HepG2 (cell line): ENCODE data around the gene TDG. TPM values are rescaled to one million over a fixed set of nuclear protein-coding genes. Genes with fewer than 3 reads are reported as not detected.

Experiments
- ATAC-seq: fragments of 200-7000 bp; cut with Tn5 transposase; 3 replicates; pipeline ENCODE4 v1.9.1; 2020; ENCODE audit warnings: mild to moderate bottlenecking, moderate library complexity
- BruUV-seq: library from RNA; stranded (reverse); fragments of 400-500 nt; replicated peaks from 2 replicates; lab custom pipeline; 2021; lab: Mats Ljungman, UMichigan
- CTCF ChIA-PET: fragments of 300-600 bp; formaldehyde crosslinking; extraction: SDS; loops from one replicate; lab custom pipeline; 2021; ENCODE audit warnings: low total read pairs, inconsistent platforms, low intra/inter-chr PET ratio; lab: Yijun Ruan, JAX
- POLR2A ChIA-PET: fragments of 350-600 bp; sonication (Branson Sonifier 250); formaldehyde crosslinking; loops from one replicate; lab custom pipeline; 2020; ENCODE audit warnings: antibody characterized with exemption, inconsistent platforms; lab: Yijun Ruan, JAX
- DNase-seq: peaks from one replicate; pipeline ENCODE4 v3.0.0-alpha.2; 2015; ENCODE audit warnings: low spot score
- FAIRE-seq: peaks from 3 replicates; lab custom pipeline; 2011; peaks lifted over from hg19 to GRCh38; lab: Jason Lieb, UNC
- H2AFZ ChIP-seq: one replicate; pipeline ENCODE4 v1.6.1; 2011; ENCODE audit warnings: low read length, inconsistent platforms
- H3K27ac ChIP-seq: fragments of 300-600 bp; 3 replicates; pipeline ENCODE4 v1.8.0; 2011; ENCODE audit warnings: mixed run types, mild to moderate bottlenecking, mixed read lengths, low read length, inconsistent platforms; ENCODE audit not compliant: insufficient read depth; ENCODE audit errors: extremely low read length
- H3K27me3 ChIP-seq, 2 experiments: fragments of 200-600 bp in 1 of 2; 2 replicates in 1 of 2; 3 replicates in 1 of 2; pipeline versions ENCODE4 v1.6.0 to v1.8.0; 2011; ENCODE audit warnings: low read length in 2 of 2, mild to moderate bottlenecking in 2 of 2, moderate library complexity in 2 of 2, inconsistent platforms in 1 of 2; ENCODE audit not compliant: insufficient read depth in 2 of 2, control insufficient read depth in 1 of 2
- H3K36me3 ChIP-seq, 2 experiments: fragments of 200-600 bp in 1 of 2; replicated peaks in 1 of 2; 2 replicates in 1 of 2; 3 replicates in 1 of 2; pipeline versions ENCODE4 v1.5.1 to v1.8.0; 2011; ENCODE audit warnings: low read length in 2 of 2, inconsistent platforms in 1 of 2; ENCODE audit not compliant: insufficient read depth in 2 of 2, control insufficient read depth in 1 of 2
- H3K4me1 ChIP-seq: 2 replicates; pipeline ENCODE4 v1.5.1; 2012; ENCODE audit warnings: low read length, inconsistent platforms; ENCODE audit not compliant: insufficient read depth
- H3K4me2 ChIP-seq: 2 replicates; pipeline ENCODE4 v1.6.0; 2011; ENCODE audit warnings: low read depth, low read length, inconsistent platforms
- H3K4me3 ChIP-seq, 3 experiments: fragments of 200-600 bp in 1 of 3; sonication (generic), shearing (Covaris generic) in 1 of 3; replicated peaks in 1 of 3; 2 replicates each; pipeline ENCODE4 v1.5.1; 2011 to 2016; ENCODE audit warnings: low read length in 3 of 3, inconsistent platforms in 2 of 3, low read depth in 2 of 3, mild to moderate bottlenecking in 2 of 3, control low read depth in 1 of 3, mixed read lengths in 1 of 3; ENCODE audit not compliant: insufficient read depth in 1 of 3
- H3K79me2 ChIP-seq: one replicate; pipeline ENCODE4 v1.6.1; 2011; ENCODE audit warnings: low read length, inconsistent platforms; ENCODE audit not compliant: insufficient read depth
- H3K9ac ChIP-seq: 2 replicates; pipeline ENCODE4 v1.6.0; 2011; ENCODE audit warnings: mild to moderate bottlenecking, low read depth, low read length, inconsistent platforms; ENCODE audit not compliant: insufficient read depth
- H3K9me3 ChIP-seq: 2 replicates; pipeline ENCODE4 v1.5.1; 2012; ENCODE audit warnings: mild to moderate bottlenecking, low read length
- H4K20me1 ChIP-seq: 2 replicates; pipeline ENCODE4 v1.6.0; 2011; ENCODE audit warnings: inconsistent platforms, mild to moderate bottlenecking, low read length, moderate library complexity; ENCODE audit not compliant: insufficient read depth
- CTCF ChIP-seq: sonication (generic); formaldehyde crosslinking; IDR thresholded peaks from 2 replicates; pipeline ENCODE4 v1.5.0; 2020; ENCODE audit warnings: mild to moderate bottlenecking, missing genetic modification reagents, moderate library complexity
- DNMT1 ChIP-seq: sonication (generic); formaldehyde crosslinking; IDR thresholded peaks from 2 replicates; pipeline ENCODE4 v1.5.1; 2020; ENCODE audit warnings: mild to moderate bottlenecking, missing genetic modification reagents
- GPBP1L1 ChIP-seq: sonication (generic); formaldehyde crosslinking; IDR thresholded peaks from 2 replicates; pipeline ENCODE4 v1.5.0; 2020; ENCODE audit warnings: mild to moderate bottlenecking, missing genetic modification reagents
- HOXA9 ChIP-seq: sonication (generic); formaldehyde crosslinking; IDR thresholded peaks from 2 replicates; pipeline ENCODE4 v1.8.1; 2022; ENCODE audit warnings: missing genetic modification reagents, mild to moderate bottlenecking, moderate library complexity, borderline replicate concordance
- IRF1 ChIP-seq: sonication (generic); formaldehyde crosslinking; IDR thresholded peaks from 2 replicates; pipeline ENCODE4 v1.4.0; 2020; ENCODE audit warnings: low read depth, mild to moderate bottlenecking, missing genetic modification reagents
- JDP2 ChIP-seq: sonication (generic); formaldehyde crosslinking; IDR thresholded peaks from 2 replicates; pipeline ENCODE4 v1.8.1; 2022; ENCODE audit warnings: missing genetic modification reagents, borderline replicate concordance
- MXD4 ChIP-seq: IDR thresholded peaks from 2 replicates; pipeline ENCODE4 v1.6.1; 2016; ENCODE audit warnings: mild to moderate bottlenecking, missing biosample characterization, missing genetic modification reagents
- PBX2 ChIP-seq: IDR thresholded peaks from 2 replicates; pipeline ENCODE4 v1.6.1; 2016; ENCODE audit warnings: control low read depth
- POLR2A ChIP-seq, 2 experiments: IDR thresholded peaks; 2 replicates each; pipeline ENCODE4 v1.6.1; 2011; ENCODE audit warnings: low read depth in 2 of 2, low read length in 2 of 2, mild to moderate bottlenecking in 1 of 2, moderate library complexity in 1 of 2; ENCODE audit not compliant: insufficient read depth in 1 of 2
- ZNF501 ChIP-seq: sonication (generic); formaldehyde crosslinking; IDR thresholded peaks from 2 replicates; pipeline ENCODE4 v1.5.1; 2020; ENCODE audit warnings: mild to moderate bottlenecking, moderate library complexity, missing genetic modification reagents
- ZNF781 ChIP-seq: sonication (generic); formaldehyde crosslinking; IDR thresholded peaks from 2 replicates; pipeline ENCODE4 v1.5.1; 2020; ENCODE audit warnings: borderline replicate concordance, mild to moderate bottlenecking, missing genetic modification reagents; ENCODE audit errors: not compliant biosample characterization
- ZNF790 ChIP-seq: sonication (generic); formaldehyde crosslinking; IDR thresholded peaks from 2 replicates; pipeline ENCODE4 v1.8.0; 2022; ENCODE audit warnings: missing genetic modification reagents, mild to moderate bottlenecking, borderline replicate concordance
- ZSCAN9 ChIP-seq: IDR thresholded peaks from 2 replicates; pipeline ENCODE4 v1.6.1; 2016; ENCODE audit warnings: borderline replicate concordance
- WGBS: methylation state at CpG from one replicate; pipeline ENCODE4 v1.1.6; 2017; ENCODE audit warnings: low lambda C conversion rate; 5-methylcytosine and 5-hydroxymethylcytosine counted together
- in situ Hi-C: cut with HindIII; loops from 2 replicates; pipeline ENCODE4 v1.10.0; 2017; ENCODE audit warnings: low pct_unique_long_range_greater_than_20kb; ENCODE audit not compliant: extremely low pct_ligation_motif_present
- intact Hi-C: fragments of 100-400 bp; cut with micrococcal nuclease; formaldehyde crosslinking; loops from one replicate; pipeline ENCODE4 v1.10.0; 2022; ENCODE audit not compliant: unreplicated experiment
- polyA plus RNA-seq, 8 experiments: library from polyadenylated mRNA; depleted of rRNA in 3 of 8; stranded (reverse) in 7 of 8; unstranded in 1 of 8; fragments of >200 nt; fragmentation: Illumina TruSeq in 4 of 8; extraction: Trizol in 4 of 8; gene quantifications; 2 replicates each; pipeline versions ENCODE4 v1.2.1 to v1.2.3, GENCODE V29; 2011 to 2016; ENCODE audit warnings: low read depth in 4 of 8, missing spikeins in 1 of 8, mixed read lengths in 1 of 8; ENCODE audit not compliant: insufficient read depth in 1 of 8
- total RNA-seq, 5 experiments: library from RNA; depleted of rRNA; stranded (reverse); fragments of >200 nt; fragmentation: Illumina TruSeq; extraction: Trizol; gene quantifications; 2 replicates each; pipeline ENCODE4 v1.2.3, GENCODE V29; 2016; ENCODE audit warnings: low read depth in 1 of 5

The TDG gene
- total and polyA plus RNA-seq, 2 of the 13 experiments (the other 11 are each of a cell fraction or from before 2014, with no cell fraction given): 14.2 to 19.5 TPM

GRCh38 chr12:104022786-104023185, 57.1 kb downstream of the TDG start:
- ChIA-PET CTCF (no interaction called here), POLR2A (no interaction called here)
- H3K36me3 ChIP-seq: no peaks in the 10 kb centered on the region
- WGBS: 3% methylated on average over 3 of the region's 3 CpGs
- ATAC-seq (no peak), FAIRE-seq (no peak), DNase-seq (no peak)
- in situ Hi-C loops: no loop called here
- H4K20me1 ChIP-seq: no peaks in the 10 kb centered on the region
- no TSS peak for BruUV-seq
- no peaks in the 10 kb centered on the region for H3K79me2 ChIP-seq
- H3K4me1 ChIP-seq: no peaks in the 10 kb centered on the region
- H3K9ac ChIP-seq: no peak overlapping the region
- TF ChIP-seq CTCF (no peak), JDP2 (CRISPR knock-in tag) (no peak), MXD4 (CRISPR knock-in tag) (no peak)
- H3K9me3 ChIP-seq: no peaks in the 10 kb centered on the region
- H3K4me3 ChIP-seq: no peak overlapping the region
- H3K27me3 ChIP-seq: peaks cover 0 to 14% of the 10 kb centered on the region in 2 experiments; a peak in 2 of 5 replicates
- intact Hi-C loops: no loop called here
- H3K4me2 ChIP-seq: no peak overlapping the region
- H3K27ac ChIP-seq: no peak overlapping the region
- no peak overlapping the region for H2AFZ ChIP-seq

GRCh38 chr12:104023710-104024109, 58.0 kb downstream of the TDG start:
- ATAC-seq (no peak), DNase-seq (no peak), FAIRE-seq (no peak)
- Histone ChIP-seq H4K20me1 (no peaks in the 10 kb centered on the region), H3K79me2 (no peaks in the 10 kb centered on the region), H3K9me3 (no peaks in the 10 kb centered on the region), H3K4me2 (no peak overlapping the region), H3K9ac (no peak overlapping the region), H3K4me1 (no peaks in the 10 kb centered on the region), H2AFZ (no peak overlapping the region), H3K36me3 (no peaks in the 10 kb centered on the region), H3K4me3 (no peak overlapping the region), H3K27me3 (peaks cover 0 to 21% of the 10 kb centered on the region in 2 experiments; a peak in 2 of 5 replicates), H3K27ac (no peak overlapping the region)
- no TSS peak for BruUV-seq
- POLR2A ChIA-PET: no interaction called here
- 2% methylated on average over 2 of the region's 2 CpGs for WGBS
- CTCF ChIA-PET: no interaction called here
- intact Hi-C loops: no loop called here
- in situ Hi-C loops: no loop called here
- no peak for TF ChIP-seq ZNF790 (CRISPR knock-in tag)
- no peak for TF ChIP-seq ZSCAN9
- no peak for TF ChIP-seq PBX2 (CRISPR knock-in tag)
- TF ChIP-seq POLR2A (IDR thresholded peaks at IDR 0.05; ENCODE audit: insufficient read depth in 1 of 2, low read depth in 2 of 2, low read length in 2 of 2): no peak
- no peak for TF ChIP-seq GPBP1L1 (CRISPR knock-in tag)
- no peak for TF ChIP-seq ZNF781 (CRISPR knock-in tag)
- TF ChIP-seq IRF1 (CRISPR knock-in tag): no peak
- TF ChIP-seq ZNF501 (CRISPR knock-in tag): no peak
- TF ChIP-seq HOXA9 (CRISPR knock-in tag): no peak
- TF ChIP-seq DNMT1 (CRISPR knock-in tag): no peak
